Measurements from ENCODE around the gene NADK2. TPM values are rescaled to one million over a fixed set of nuclear protein-coding genes. Genes with fewer than 3 reads are reported as not detected.

The NADK2 gene
- total RNA-seq, 1 donor from 2014 or later, result 20.7 TPM

GRCh38 chr5:36177715-36178523 lies 63.8 kb downstream of the NADK2 start:
- no peaks in the 10 kb centered on the region for H3K79me2 ChIP-seq (ENCODE audit: insufficient read depth, low read length)
- DNase-seq (ENCODE audit: low read depth), result peak; percentile 28
- H3K27ac Mint-ChIP-seq (ENCODE audit: unreplicated experiment), result no peak overlapping the region
- no peaks in the 10 kb centered on the region for H3K27me3 ChIP-seq (ENCODE audit: insufficient read depth, low read length)
- H2AFZ ChIP-seq (ENCODE audit: low read depth, low read length), result no peak overlapping the region
- no peaks in the 10 kb centered on the region for H4K20me1 ChIP-seq (ENCODE audit: insufficient read depth, low read length)
- no peaks in the 10 kb centered on the region for H3K9me3 Mint-ChIP-seq (ENCODE audit: unreplicated experiment)
- H3K4me3 Mint-ChIP-seq (ENCODE audit: unreplicated experiment), result no peak overlapping the region
- no peak for FAIRE-seq
- H3K4me2 ChIP-seq (ENCODE audit: low read length), result no peak overlapping the region
- no peaks in the 10 kb centered on the region for H3K27me3 Mint-ChIP-seq (ENCODE audit: low read depth, unreplicated experiment)
- no peak overlapping the region for H3K4me3 ChIP-seq (ENCODE audit: insufficient read depth, low read depth, low read length)
- H3K36me3 ChIP-seq (ENCODE audit: insufficient read depth, low read length), result peaks cover 49% of the 10 kb centered on the region
- H3K4me1 ChIP-seq (ENCODE audit: insufficient read depth, low read length), result no peaks in the 10 kb centered on the region
- TF ChIP-seq CTCF (IDR thresholded peaks at IDR 0.05; ENCODE audit: insufficient read depth, low read depth, low read length), result peak; percentile 66
- no peak for TF ChIP-seq EZH2 (IDR thresholded peaks at IDR 0.05; ENCODE audit: insufficient read depth, low read length)
- no peak overlapping the region for H3K27ac ChIP-seq (ENCODE audit: low read depth, low read length)
- no peaks in the 10 kb centered on the region for H3K9me3 ChIP-seq (ENCODE audit: insufficient read depth, low read depth, low read length)
- no peaks in the 10 kb centered on the region for H3K4me1 Mint-ChIP-seq (ENCODE audit: low read depth, unreplicated experiment)
- H3K36me3 Mint-ChIP-seq (ENCODE audit: low read depth, unreplicated experiment), result peaks cover 17% of the 10 kb centered on the region
- no peak overlapping the region for H3K9ac ChIP-seq (ENCODE audit: low read length)

- DNase-seq (ENCODE audit: low read depth) (no peak), FAIRE-seq (no peak)
- Histone ChIP-seq H3K36me3 (ENCODE audit: insufficient read depth, low read length) (peaks cover 56% of the 10 kb centered on the region), H3K4me1 (ENCODE audit: insufficient read depth, low read length) (no peaks in the 10 kb centered on the region), H3K27me3 (ENCODE audit: insufficient read depth, low read length) (no peaks in the 10 kb centered on the region), H3K9me3 (ENCODE audit: insufficient read depth, low read depth, low read length) (no peaks in the 10 kb centered on the region), H4K20me1 (ENCODE audit: insufficient read depth, low read length) (no peaks in the 10 kb centered on the region), H3K79me2 (ENCODE audit: insufficient read depth, low read length) (no peaks in the 10 kb centered on the region), H2AFZ (ENCODE audit: low read depth, low read length) (no peak overlapping the region), H3K9ac (ENCODE audit: low read length) (no peak overlapping the region), H3K4me3 (ENCODE audit: insufficient read depth, low read depth, low read length) (no peak overlapping the region), H3K4me2 (ENCODE audit: low read length) (no peak overlapping the region), H3K27ac (ENCODE audit: low read depth, low read length) (no peak overlapping the region)
- no peaks in the 10 kb centered on the region for H3K4me1 Mint-ChIP-seq (ENCODE audit: low read depth, unreplicated experiment)
- H3K27me3 Mint-ChIP-seq (ENCODE audit: low read depth, unreplicated experiment), result no peaks in the 10 kb centered on the region
- H3K4me3 Mint-ChIP-seq (ENCODE audit: unreplicated experiment), result no peak overlapping the region
- no peak overlapping the region for H3K27ac Mint-ChIP-seq (ENCODE audit: unreplicated experiment)
- TF ChIP-seq CTCF (IDR thresholded peaks at IDR 0.05; ENCODE audit: insufficient read depth, low read depth, low read length) (no peak), EZH2 (IDR thresholded peaks at IDR 0.05; ENCODE audit: insufficient read depth, low read length) (no peak)
- peaks cover 13% of the 10 kb centered on the region for H3K36me3 Mint-ChIP-seq (ENCODE audit: low read depth, unreplicated experiment)
- no peaks in the 10 kb centered on the region for H3K9me3 Mint-ChIP-seq (ENCODE audit: unreplicated experiment)
Observed at GRCh38 chr5:36177154-36177553, 64.6 kb downstream of the NADK2 start.

GRCh38 chr5:36175043-36175442 lies 66.7 kb downstream of the NADK2 start:
- Mint-ChIP-seq H3K4me3 (ENCODE audit: unreplicated experiment) (no peak overlapping the region), H3K27me3 (ENCODE audit: low read depth, unreplicated experiment) (no peaks in the 10 kb centered on the region), H3K36me3 (ENCODE audit: low read depth, unreplicated experiment) (peaks cover 13% of the 10 kb centered on the region), H3K4me1 (ENCODE audit: low read depth, unreplicated experiment) (no peaks in the 10 kb centered on the region), H3K27ac (ENCODE audit: unreplicated experiment) (no peak overlapping the region), H3K9me3 (ENCODE audit: unreplicated experiment) (no peaks in the 10 kb centered on the region)
- H3K4me2 ChIP-seq (ENCODE audit: low read length), result no peak overlapping the region
- no peaks in the 10 kb centered on the region for H3K4me1 ChIP-seq (ENCODE audit: insufficient read depth, low read length)
- no peaks in the 10 kb centered on the region for H3K9me3 ChIP-seq (ENCODE audit: insufficient read depth, low read depth, low read length)
- FAIRE-seq (no peak), DNase-seq (ENCODE audit: low read depth) (no peak)
- peaks cover 3% of the 10 kb centered on the region for H4K20me1 ChIP-seq (ENCODE audit: insufficient read depth, low read length)
- TF ChIP-seq EZH2 (IDR thresholded peaks at IDR 0.05; ENCODE audit: insufficient read depth, low read length), result no peak
- no peak for TF ChIP-seq CTCF (IDR thresholded peaks at IDR 0.05; ENCODE audit: insufficient read depth, low read depth, low read length)
- no peak overlapping the region for H2AFZ ChIP-seq (ENCODE audit: low read depth, low read length)
- H3K4me3 ChIP-seq (ENCODE audit: insufficient read depth, low read depth, low read length), result no peak overlapping the region
- H3K36me3 ChIP-seq (ENCODE audit: insufficient read depth, low read length), result peaks cover 58% of the 10 kb centered on the region
- H3K27ac ChIP-seq (ENCODE audit: low read depth, low read length), result no peak overlapping the region
- no peaks in the 10 kb centered on the region for H3K27me3 ChIP-seq (ENCODE audit: insufficient read depth, low read length)
- no peaks in the 10 kb centered on the region for H3K79me2 ChIP-seq (ENCODE audit: insufficient read depth, low read length)
- no peak overlapping the region for H3K9ac ChIP-seq (ENCODE audit: low read length)

Measured in astrocyte (in vitro differentiated cells and primary cell).